ENCODE results near the gene TMEM150B.

Gene TMEM150B

GRCh38 chr19:55366790-55367189 lies 41.6 kb upstream of the TMEM150B start:
- H3K27ac ChIP-seq (ENCODE audit: low read depth, low read length) = no peak overlapping the region
- H4K8ac ChIP-seq (ENCODE audit: low read depth, low read length) = no peak overlapping the region
- WGBS (ENCODE audit: extremely low coverage, insufficient coverage, insufficient read length) = no CpG with 5 or more reads among the region's 3 CpGs
- no peak overlapping the region for H3K4me2 ChIP-seq (ENCODE audit: low read length)
- H3K27me3 ChIP-seq (ENCODE audit: insufficient read depth, low read length) = no peaks in the 10 kb centered on the region
- H2AFZ ChIP-seq (ENCODE audit: insufficient read depth, low read length, poor library complexity) = no peak overlapping the region
- peaks cover 14% of the 10 kb centered on the region for H3K79me2 ChIP-seq (ENCODE audit: control insufficient read depth, insufficient read depth, low read length, poor library complexity)
- no peaks in the 10 kb centered on the region for H3K9me3 ChIP-seq (ENCODE audit: insufficient read depth, low read depth, low read length)
- H3K14ac ChIP-seq (ENCODE audit: low read length) = no peak overlapping the region
- H3K18ac ChIP-seq (ENCODE audit: low read length) = no peak overlapping the region
- no peak overlapping the region for H3K23ac ChIP-seq (ENCODE audit: low read length)
- H4K12ac ChIP-seq (ENCODE audit: low read depth, low read length) = no peak overlapping the region
- no peak overlapping the region for H2BK5ac ChIP-seq (ENCODE audit: low read depth, low read length, poor library complexity)
- H3K4me1 ChIP-seq (ENCODE audit: control insufficient read depth in 1 of 2, insufficient read depth in 2 of 2, low read length in 2 of 2) = peaks cover 15 to 16% of the 10 kb centered on the region in 2 experiments
- H3K9ac ChIP-seq (ENCODE audit: low read length) = no peak overlapping the region
- no peak overlapping the region for H4K91ac ChIP-seq (ENCODE audit: low read depth, low read length)
- no peak overlapping the region for H3K4ac ChIP-seq (ENCODE audit: low read depth, low read length)
- no peak overlapping the region for H3K4me3 ChIP-seq (ENCODE audit: low read depth, low read length)
- H2BK12ac ChIP-seq (ENCODE audit: low read length) = no peak overlapping the region
- no peak for DNase-seq
- H3K79me1 ChIP-seq (ENCODE audit: low read length) = peaks cover 25% of the 10 kb centered on the region
- peaks cover 21 to 25% of the 10 kb centered on the region in 2 experiments for H3K36me3 ChIP-seq (ENCODE audit: control insufficient read depth in 1 of 2, insufficient read depth in 2 of 2, low read length in 2 of 2)
- H2BK120ac ChIP-seq (ENCODE audit: insufficient read depth, low read length, poor library complexity) = no peak overlapping the region
- no peak overlapping the region for H2AK5ac ChIP-seq (ENCODE audit: low read length)

- no peak overlapping the region for H3K4me3 ChIP-seq (ENCODE audit: low read depth, low read length)
- H3K9ac ChIP-seq (ENCODE audit: low read length) = no peak overlapping the region
- peaks cover 13 to 14% of the 10 kb centered on the region in 2 experiments for H3K4me1 ChIP-seq (ENCODE audit: control insufficient read depth in 1 of 2, insufficient read depth in 2 of 2, low read length in 2 of 2)
- no peaks in the 10 kb centered on the region for H3K27me3 ChIP-seq (ENCODE audit: insufficient read depth, low read length)
- H3K79me2 ChIP-seq (ENCODE audit: control insufficient read depth, insufficient read depth, low read length, poor library complexity) = peaks cover 14% of the 10 kb centered on the region
- no peak overlapping the region for H2BK5ac ChIP-seq (ENCODE audit: low read depth, low read length, poor library complexity)
- no peak overlapping the region for H3K23ac ChIP-seq (ENCODE audit: low read length)
- H3K79me1 ChIP-seq (ENCODE audit: low read length) = peaks cover 24% of the 10 kb centered on the region
- no peak for DNase-seq
- H2BK12ac ChIP-seq (ENCODE audit: low read length) = no peak overlapping the region
- H3K27ac ChIP-seq (ENCODE audit: low read depth, low read length) = no peak overlapping the region
- no peak overlapping the region for H4K8ac ChIP-seq (ENCODE audit: low read depth, low read length)
- H4K12ac ChIP-seq (ENCODE audit: low read depth, low read length) = no peak overlapping the region
- no peaks in the 10 kb centered on the region for H3K9me3 ChIP-seq (ENCODE audit: insufficient read depth, low read depth, low read length)
- H3K36me3 ChIP-seq (ENCODE audit: control insufficient read depth in 1 of 2, insufficient read depth in 2 of 2, low read length in 2 of 2) = peaks cover 21 to 25% of the 10 kb centered on the region in 2 experiments
- no peak overlapping the region for H2AK5ac ChIP-seq (ENCODE audit: low read length)
- H2AFZ ChIP-seq (ENCODE audit: insufficient read depth, low read length, poor library complexity) = no peak overlapping the region
- no peak overlapping the region for H3K18ac ChIP-seq (ENCODE audit: low read length)
- H2BK120ac ChIP-seq (ENCODE audit: insufficient read depth, low read length, poor library complexity) = no peak overlapping the region
- H4K91ac ChIP-seq (ENCODE audit: low read depth, low read length) = no peak overlapping the region
- no CpG with 5 or more reads among the region's 19 CpGs for WGBS (ENCODE audit: extremely low coverage, insufficient coverage, insufficient read length)
- H3K4ac ChIP-seq (ENCODE audit: low read depth, low read length) = no peak overlapping the region
- H3K14ac ChIP-seq (ENCODE audit: low read length) = no peak overlapping the region
- no peak overlapping the region for H3K4me2 ChIP-seq (ENCODE audit: low read length)
Measured at GRCh38 chr19:55365964-55366363, 40.8 kb upstream of the TMEM150B start.

- no peak for DNase-seq
- H3K4me2 ChIP-seq (ENCODE audit: low read length) = no peak overlapping the region
- H2BK12ac ChIP-seq (ENCODE audit: low read length) = no peak overlapping the region
- H3K79me1 ChIP-seq (ENCODE audit: low read length) = peaks cover 18% of the 10 kb centered on the region
- peaks cover 21 to 25% of the 10 kb centered on the region in 2 experiments for H3K36me3 ChIP-seq (ENCODE audit: control insufficient read depth in 1 of 2, insufficient read depth in 2 of 2, low read length in 2 of 2)
- H3K14ac ChIP-seq (ENCODE audit: low read length) = no peak overlapping the region
- no peak overlapping the region for H4K91ac ChIP-seq (ENCODE audit: low read depth, low read length)
- H4K12ac ChIP-seq (ENCODE audit: low read depth, low read length) = no peak overlapping the region
- no peaks in the 10 kb centered on the region for H3K27me3 ChIP-seq (ENCODE audit: insufficient read depth, low read length)
- no peak overlapping the region for H3K23ac ChIP-seq (ENCODE audit: low read length)
- H3K79me2 ChIP-seq (ENCODE audit: control insufficient read depth, insufficient read depth, low read length, poor library complexity) = peaks cover 10% of the 10 kb centered on the region
- H3K4ac ChIP-seq (ENCODE audit: low read depth, low read length) = no peak overlapping the region
- H3K4me1 ChIP-seq (ENCODE audit: control insufficient read depth in 1 of 2, insufficient read depth in 2 of 2, low read length in 2 of 2) = peaks cover 8 to 9% of the 10 kb centered on the region in 2 experiments
- H3K4me3 ChIP-seq (ENCODE audit: low read depth, low read length) = no peak overlapping the region
- H2AK5ac ChIP-seq (ENCODE audit: low read length) = no peak overlapping the region
- no peak overlapping the region for H2BK5ac ChIP-seq (ENCODE audit: low read depth, low read length, poor library complexity)
- H3K9me3 ChIP-seq (ENCODE audit: insufficient read depth, low read depth, low read length) = no peaks in the 10 kb centered on the region
- H4K8ac ChIP-seq (ENCODE audit: low read depth, low read length) = no peak overlapping the region
- no peak overlapping the region for H3K18ac ChIP-seq (ENCODE audit: low read length)
- no CpG with 5 or more reads among the region's 8 CpGs for WGBS (ENCODE audit: extremely low coverage, insufficient coverage, insufficient read length)
- H3K27ac ChIP-seq (ENCODE audit: low read depth, low read length) = no peak overlapping the region
- H2AFZ ChIP-seq (ENCODE audit: insufficient read depth, low read length, poor library complexity) = no peak overlapping the region
- no peak overlapping the region for H3K9ac ChIP-seq (ENCODE audit: low read length)
- no peak overlapping the region for H2BK120ac ChIP-seq (ENCODE audit: insufficient read depth, low read length, poor library complexity)
Measured at GRCh38 chr19:55365245-55365644, 40.1 kb upstream of the TMEM150B start.

- H3K9me3 ChIP-seq (ENCODE audit: insufficient read depth, low read depth, low read length) = no peaks in the 10 kb centered on the region
- no peaks in the 10 kb centered on the region for H3K79me2 ChIP-seq (ENCODE audit: control insufficient read depth, insufficient read depth, low read length, poor library complexity)
- peak within 1 kb of the TSS; percentile 58 for H2AK5ac ChIP-seq (ENCODE audit: low read length)
- H4K91ac ChIP-seq (ENCODE audit: low read depth, low read length) = peak within 1 kb of the TSS; percentile 36
- H3K4ac ChIP-seq (ENCODE audit: low read depth, low read length) = no peak within 1 kb of the TSS
- H3K4me2 ChIP-seq (ENCODE audit: low read length) = no peak within 1 kb of the TSS
- H3K18ac ChIP-seq (ENCODE audit: low read length) = no peak within 1 kb of the TSS
- no CpG with 5 or more reads among the region's 27 CpGs for WGBS (ENCODE audit: extremely low coverage, insufficient coverage, insufficient read length)
- no peak within 1 kb of the TSS for H2AFZ ChIP-seq (ENCODE audit: insufficient read depth, low read length, poor library complexity)
- H4K8ac ChIP-seq (ENCODE audit: low read depth, low read length) = peak within 1 kb of the TSS; percentile 17
- no peak within 1 kb of the TSS for H3K4me3 ChIP-seq (ENCODE audit: low read depth, low read length)
- peaks cover 3% of the 10 kb centered on the region for H3K79me1 ChIP-seq (ENCODE audit: low read length)
- peaks cover 3 to 5% of the 10 kb centered on the region in 2 experiments for H3K4me1 ChIP-seq (ENCODE audit: control insufficient read depth in 1 of 2, insufficient read depth in 2 of 2, low read length in 2 of 2)
- H4K12ac ChIP-seq (ENCODE audit: low read depth, low read length) = no peak within 1 kb of the TSS
- no peaks in the 10 kb centered on the region for H3K27me3 ChIP-seq (ENCODE audit: insufficient read depth, low read length)
- H2BK120ac ChIP-seq (ENCODE audit: insufficient read depth, low read length, poor library complexity) = no peak within 1 kb of the TSS
- H2BK5ac ChIP-seq (ENCODE audit: low read depth, low read length, poor library complexity) = no peak within 1 kb of the TSS
- H3K27ac ChIP-seq (ENCODE audit: low read depth, low read length) = peak within 1 kb of the TSS; percentile 18
- H3K36me3 ChIP-seq (ENCODE audit: control insufficient read depth in 1 of 2, insufficient read depth in 2 of 2, low read length in 2 of 2) = peaks cover 19 to 23% of the 10 kb centered on the region in 2 experiments
- H3K23ac ChIP-seq (ENCODE audit: low read length) = no peak within 1 kb of the TSS
- DNase-seq = peak; percentile 72 to 89
- H3K14ac ChIP-seq (ENCODE audit: low read length) = no peak within 1 kb of the TSS
- no peak within 1 kb of the TSS for H3K9ac ChIP-seq (ENCODE audit: low read length)
- H2BK12ac ChIP-seq (ENCODE audit: low read length) = peak within 1 kb of the TSS; percentile 15
Measured at GRCh38 chr19:55362990-55363716, 38.0 kb upstream of the TMEM150B start, which contains the start of gene GARIN5B. Gene GARIN5B, minus strand, starts transcription at chr19:55363260. Its CDS starts 194 bp downstream, at chr19:55363066.

Measured in trophoblast cell (in vitro differentiated cells and primary cell).